HepG2 (cell line): Measurements from ENCODE around the gene RERE. TPM values are rescaled to one million over a fixed set of nuclear protein-coding genes. Genes with fewer than 3 reads are reported as not detected.

Experiments
- CAMTA2 ChIP-seq: sonication (generic); formaldehyde crosslinking; IDR thresholded peaks from 2 replicates; pipeline ENCODE4 v1.4.0; 2020; ENCODE audit warnings: mild to moderate bottlenecking, missing genetic modification reagents, borderline replicate concordance
- CEBPZ ChIP-seq: IDR thresholded peaks from 2 replicates; pipeline ENCODE4 v1.6.1; 2012; ENCODE audit warnings: low read length, improper control_type of control experiment
- FOXO1 ChIP-seq: sonication (generic); formaldehyde crosslinking; IDR thresholded peaks from 2 replicates; pipeline ENCODE4 v1.4.0; 2020; ENCODE audit warnings: missing genetic modification reagents
- HOXA5 ChIP-seq: sonication (generic); formaldehyde crosslinking; IDR thresholded peaks from 2 replicates; pipeline ENCODE4 v1.4.0; 2020; ENCODE audit warnings: missing genetic modification reagents
- IKZF1 ChIP-seq: fragments of 450-650 bp; IDR thresholded peaks from 2 replicates; pipeline ENCODE4 v1.7.1; 2016
- SNAI1 ChIP-seq: sonication (generic); formaldehyde crosslinking; IDR thresholded peaks from 2 replicates; pipeline ENCODE4 v1.5.0; 2020; ENCODE audit warnings: mild to moderate bottlenecking, missing genetic modification reagents, borderline replicate concordance
- TAF1 ChIP-seq: sonication (generic); formaldehyde crosslinking; IDR thresholded peaks from 2 replicates; pipeline ENCODE4 v1.4.0; 2020; ENCODE audit warnings: missing genetic modification reagents
- ZBTB37 ChIP-seq: sonication (generic); formaldehyde crosslinking; IDR thresholded peaks from 2 replicates; pipeline ENCODE4 v1.4.0; 2020; ENCODE audit warnings: mild to moderate bottlenecking, missing genetic modification reagents
- ZMYM3 ChIP-seq: sonication (generic); formaldehyde crosslinking; IDR thresholded peaks from 2 replicates; pipeline ENCODE4 v1.5.1; 2020; ENCODE audit warnings: mild to moderate bottlenecking, missing genetic modification reagents
- ZNF121 ChIP-seq: sonication (generic); formaldehyde crosslinking; IDR thresholded peaks from 2 replicates; pipeline ENCODE4 v1.5.0; 2020; ENCODE audit warnings: mild to moderate bottlenecking, missing genetic modification reagents
- ZNF468 ChIP-seq: sonication (generic); formaldehyde crosslinking; IDR thresholded peaks from 2 replicates; pipeline ENCODE4 v1.8.0; 2022; ENCODE audit warnings: mild to moderate bottlenecking, moderate library complexity, missing genetic modification reagents
- ZNF567 ChIP-seq: sonication (generic); formaldehyde crosslinking; IDR thresholded peaks from 2 replicates; pipeline ENCODE4 v1.8.1; 2023; ENCODE audit warnings: mild to moderate bottlenecking, missing genetic modification reagents, borderline replicate concordance
- ZNF619 ChIP-seq: sonication (generic); formaldehyde crosslinking; IDR thresholded peaks from 2 replicates; pipeline ENCODE4 v1.4.0; 2020; ENCODE audit warnings: mild to moderate bottlenecking, missing genetic modification reagents
- ZNF703 ChIP-seq: sonication (generic); formaldehyde crosslinking; IDR thresholded peaks from 2 replicates; pipeline ENCODE4 v1.5.1; 2020; ENCODE audit warnings: missing genetic modification reagents, mild to moderate bottlenecking, moderate library complexity, borderline replicate concordance
- ZNF709 ChIP-seq: sonication (generic); formaldehyde crosslinking; IDR thresholded peaks from 2 replicates; pipeline ENCODE4 v1.5.0; 2020; ENCODE audit warnings: mild to moderate bottlenecking, missing genetic modification reagents
- polyA plus RNA-seq, 8 experiments: library from polyadenylated mRNA; depleted of rRNA in 3 of 8; stranded (reverse) in 7 of 8; unstranded in 1 of 8; fragments of >200 nt; fragmentation: Illumina TruSeq in 4 of 8; extraction: Trizol in 4 of 8; gene quantifications; 2 replicates each; pipeline versions ENCODE4 v1.2.1 to v1.2.3, GENCODE V29; 2011 to 2016; ENCODE audit warnings: low read depth in 4 of 8, missing spikeins in 1 of 8, mixed read lengths in 1 of 8; ENCODE audit not compliant: insufficient read depth in 1 of 8
- total RNA-seq, 5 experiments: library from RNA; depleted of rRNA; stranded (reverse); fragments of >200 nt; fragmentation: Illumina TruSeq; extraction: Trizol; gene quantifications; 2 replicates each; pipeline ENCODE4 v1.2.3, GENCODE V29; 2016; ENCODE audit warnings: low read depth in 1 of 5
- TF ChIP-seq, protein P1 (sequence below): IDR thresholded peaks from 2 replicates; pipeline ENCODE4 v1.6.1; 2016; ENCODE audit warnings: low read depth, missing genetic modification reagents, missing compliant biosample characterization
- TF ChIP-seq, protein P2 (sequence below): sonication (generic); formaldehyde crosslinking; IDR thresholded peaks from 2 replicates; pipeline ENCODE4 v1.5.1; 2020; ENCODE audit warnings: missing genetic modification reagents, mild to moderate bottlenecking, borderline replicate concordance

Gene RERE
- total and polyA plus RNA-seq, 2 of the 13 experiments (the other 11 are each of a cell fraction or from before 2014, with no cell fraction given) = 18.3 to 21.9 TPM

GRCh38 chr1:8742022-8742924 lies 75.2 kb downstream of the RERE start (continued):
- TF ChIP-seq, protein P1, sequence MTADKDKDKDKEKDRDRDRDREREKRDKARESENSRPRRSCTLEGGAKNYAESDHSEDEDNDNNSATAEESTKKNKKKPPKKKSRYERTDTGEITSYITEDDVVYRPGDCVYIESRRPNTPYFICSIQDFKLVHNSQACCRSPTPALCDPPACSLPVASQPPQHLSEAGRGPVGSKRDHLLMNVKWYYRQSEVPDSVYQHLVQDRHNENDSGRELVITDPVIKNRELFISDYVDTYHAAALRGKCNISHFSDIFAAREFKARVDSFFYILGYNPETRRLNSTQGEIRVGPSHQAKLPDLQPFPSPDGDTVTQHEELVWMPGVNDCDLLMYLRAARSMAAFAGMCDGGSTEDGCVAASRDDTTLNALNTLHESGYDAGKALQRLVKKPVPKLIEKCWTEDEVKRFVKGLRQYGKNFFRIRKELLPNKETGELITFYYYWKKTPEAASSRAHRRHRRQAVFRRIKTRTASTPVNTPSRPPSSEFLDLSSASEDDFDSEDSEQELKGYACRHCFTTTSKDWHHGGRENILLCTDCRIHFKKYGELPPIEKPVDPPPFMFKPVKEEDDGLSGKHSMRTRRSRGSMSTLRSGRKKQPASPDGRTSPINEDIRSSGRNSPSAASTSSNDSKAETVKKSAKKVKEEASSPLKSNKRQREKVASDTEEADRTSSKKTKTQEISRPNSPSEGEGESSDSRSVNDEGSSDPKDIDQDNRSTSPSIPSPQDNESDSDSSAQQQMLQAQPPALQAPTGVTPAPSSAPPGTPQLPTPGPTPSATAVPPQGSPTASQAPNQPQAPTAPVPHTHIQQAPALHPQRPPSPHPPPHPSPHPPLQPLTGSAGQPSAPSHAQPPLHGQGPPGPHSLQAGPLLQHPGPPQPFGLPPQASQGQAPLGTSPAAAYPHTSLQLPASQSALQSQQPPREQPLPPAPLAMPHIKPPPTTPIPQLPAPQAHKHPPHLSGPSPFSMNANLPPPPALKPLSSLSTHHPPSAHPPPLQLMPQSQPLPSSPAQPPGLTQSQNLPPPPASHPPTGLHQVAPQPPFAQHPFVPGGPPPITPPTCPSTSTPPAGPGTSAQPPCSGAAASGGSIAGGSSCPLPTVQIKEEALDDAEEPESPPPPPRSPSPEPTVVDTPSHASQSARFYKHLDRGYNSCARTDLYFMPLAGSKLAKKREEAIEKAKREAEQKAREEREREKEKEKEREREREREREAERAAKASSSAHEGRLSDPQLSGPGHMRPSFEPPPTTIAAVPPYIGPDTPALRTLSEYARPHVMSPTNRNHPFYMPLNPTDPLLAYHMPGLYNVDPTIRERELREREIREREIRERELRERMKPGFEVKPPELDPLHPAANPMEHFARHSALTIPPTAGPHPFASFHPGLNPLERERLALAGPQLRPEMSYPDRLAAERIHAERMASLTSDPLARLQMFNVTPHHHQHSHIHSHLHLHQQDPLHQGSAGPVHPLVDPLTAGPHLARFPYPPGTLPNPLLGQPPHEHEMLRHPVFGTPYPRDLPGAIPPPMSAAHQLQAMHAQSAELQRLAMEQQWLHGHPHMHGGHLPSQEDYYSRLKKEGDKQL (CRISPR knock-in tag) = peak; percentile 99
- no peak for TF ChIP-seq ZNF567 (CRISPR knock-in tag)
- TF ChIP-seq ZNF709 (CRISPR knock-in tag) = no peak
- TF ChIP-seq ZNF619 (CRISPR knock-in tag) = no peak
- TF ChIP-seq ZNF468 (CRISPR knock-in tag) = peak; percentile 78; the same call in 1 of the 2 replicates
- no peak for TF ChIP-seq TAF1
- peak; percentile 76 for TF ChIP-seq ZMYM3 (CRISPR knock-in tag)
- TF ChIP-seq, protein P2, sequence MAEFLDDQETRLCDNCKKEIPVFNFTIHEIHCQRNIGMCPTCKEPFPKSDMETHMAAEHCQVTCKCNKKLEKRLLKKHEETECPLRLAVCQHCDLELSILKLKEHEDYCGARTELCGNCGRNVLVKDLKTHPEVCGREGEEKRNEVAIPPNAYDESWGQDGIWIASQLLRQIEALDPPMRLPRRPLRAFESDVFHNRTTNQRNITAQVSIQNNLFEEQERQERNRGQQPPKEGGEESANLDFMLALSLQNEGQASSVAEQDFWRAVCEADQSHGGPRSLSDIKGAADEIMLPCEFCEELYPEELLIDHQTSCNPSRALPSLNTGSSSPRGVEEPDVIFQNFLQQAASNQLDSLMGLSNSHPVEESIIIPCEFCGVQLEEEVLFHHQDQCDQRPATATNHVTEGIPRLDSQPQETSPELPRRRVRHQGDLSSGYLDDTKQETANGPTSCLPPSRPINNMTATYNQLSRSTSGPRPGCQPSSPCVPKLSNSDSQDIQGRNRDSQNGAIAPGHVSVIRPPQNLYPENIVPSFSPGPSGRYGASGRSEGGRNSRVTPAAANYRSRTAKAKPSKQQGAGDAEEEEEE (CRISPR knock-in tag) = no peak
- no peak for TF ChIP-seq CEBPZ
- no peak for TF ChIP-seq IKZF1
- peak; percentile 99 for TF ChIP-seq FOXO1
- 0 out of 2 replicates have a peak, but pooled peaks have one; percentile 1 for TF ChIP-seq ZNF121
- no peak for TF ChIP-seq CAMTA2 (CRISPR knock-in tag)
- TF ChIP-seq SNAI1 (CRISPR knock-in tag) = no peak
- peak; percentile 97 for TF ChIP-seq ZBTB37
- peak; percentile 93; the same call in 1 of the 2 replicates for TF ChIP-seq ZNF703 (CRISPR knock-in tag)
- TF ChIP-seq HOXA5 (CRISPR knock-in tag) = peak; percentile 97
